DND-41 (cell line): ENCODE data around the gene KIF1C.

ENCODE experiments used
- ATAC-seq: fragments of 200-7000 bp; cut with Tn5 transposase; 3 replicates; pipeline ENCODE4 v1.9.1; 2021; ENCODE audit warnings: low read depth; ENCODE audit not compliant: insufficient read depth
- DNase-seq: peaks from one replicate; pipeline ENCODE4 v3.0.0-alpha.2; 2020
- H2AFZ ChIP-seq: 2 replicates; pipeline ENCODE4 v1.6.0; 2012; ENCODE audit warnings: low read depth, low read length
- H3K27ac ChIP-seq: 2 replicates; pipeline ENCODE4 v1.5.1; 2012; ENCODE audit warnings: low read length, inconsistent platforms
- H3K27me3 ChIP-seq: fragments of 200-600 bp; sonication (generic); 2 replicates; pipeline ENCODE4 v1.6.0; 2012; ENCODE audit warnings: low read length, mild to moderate bottlenecking, inconsistent platforms; ENCODE audit not compliant: insufficient read depth, poor library complexity
- H3K36me3 ChIP-seq: 2 replicates; pipeline ENCODE4 v1.5.1; 2012; ENCODE audit warnings: low read length, inconsistent platforms; ENCODE audit not compliant: insufficient read depth
- H3K4me1 ChIP-seq: 2 replicates; pipeline ENCODE4 v1.5.1; 2012; ENCODE audit warnings: mild to moderate bottlenecking, low read length; ENCODE audit not compliant: insufficient read depth
- H3K4me2 ChIP-seq: 2 replicates; pipeline ENCODE4 v1.6.0; 2012; ENCODE audit warnings: mild to moderate bottlenecking, moderate library complexity, low read length, inconsistent platforms; ENCODE audit not compliant: insufficient read depth
- H3K4me3 ChIP-seq, 2 experiments: fragments of 200-600 bp in 1 of 2; shearing (Covaris generic) in 1 of 2; 2 replicates each; pipeline ENCODE4 v1.5.1; 2012 to 2016; ENCODE audit warnings: inconsistent platforms in 2 of 2, low read length in 2 of 2, mild to moderate bottlenecking in 2 of 2, low read depth in 1 of 2, moderate library complexity in 1 of 2
- H3K79me2 ChIP-seq: 2 replicates; pipeline ENCODE4 v1.6.0; 2012; ENCODE audit warnings: low read length, inconsistent platforms; ENCODE audit not compliant: insufficient read depth
- H3K9ac ChIP-seq: 2 replicates; pipeline ENCODE4 v1.6.0; 2012; ENCODE audit warnings: low read depth, mild to moderate bottlenecking, inconsistent platforms, low read length, moderate library complexity
- H3K9me3 ChIP-seq: 2 replicates; pipeline ENCODE4 v1.5.1; 2012; ENCODE audit warnings: low read length, moderate library complexity, mild to moderate bottlenecking, inconsistent platforms; ENCODE audit not compliant: insufficient read depth, severe bottlenecking
- H4K20me1 ChIP-seq: 2 replicates; pipeline ENCODE4 v1.6.0; 2012; ENCODE audit warnings: low read length; ENCODE audit not compliant: insufficient read depth
- EZH2 ChIP-seq: IDR thresholded peaks from 3 replicates; pipeline ENCODE4 v1.6.1; 2012; ENCODE audit warnings: borderline replicate concordance, low read depth, mild to moderate bottlenecking, moderate library complexity, low read length, inconsistent platforms; ENCODE audit not compliant: severe bottlenecking
- TF ChIP-seq, protein P1 (sequence below): IDR thresholded peaks from 2 replicates; pipeline ENCODE4 v1.5.1; 2012; ENCODE audit warnings: borderline replicate concordance, low read length, moderate library complexity, mild to moderate bottlenecking; ENCODE audit not compliant: poor library complexity, severe bottlenecking; ENCODE audit errors: extremely low read depth

The KIF1C gene

DNA sequence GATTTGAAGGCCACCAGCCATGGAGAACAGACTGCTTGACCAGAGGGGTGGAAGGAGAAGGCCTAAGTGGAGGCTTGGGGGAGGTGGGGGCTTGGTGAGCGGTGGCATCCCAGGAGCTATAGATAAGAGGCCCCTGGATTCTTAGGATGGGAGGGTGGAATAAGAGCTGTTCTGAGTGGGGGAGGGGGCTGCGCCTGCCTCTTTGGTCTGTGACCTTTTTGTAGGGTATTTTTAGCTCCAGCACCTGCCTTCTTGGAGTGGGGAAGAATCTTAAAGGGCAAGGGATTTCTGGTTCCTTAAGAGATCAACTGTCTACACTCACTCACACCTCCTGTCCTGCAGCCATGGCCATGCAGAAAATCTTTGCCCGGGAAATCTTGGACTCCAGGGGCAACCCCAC is 46.3 kb upstream of the KIF1C start:
- peaks cover 29% of the 10 kb centered on the region for H3K4me1 ChIP-seq
- H3K27me3 ChIP-seq = no peaks in the 10 kb centered on the region
- peaks cover 29% of the 10 kb centered on the region for H3K79me2 ChIP-seq
- H3K9me3 ChIP-seq = no peaks in the 10 kb centered on the region
- H4K20me1 ChIP-seq = peaks cover 11% of the 10 kb centered on the region
- H3K27ac ChIP-seq = no peak overlapping the region
- ATAC-seq (no peak), DNase-seq (no peak)
- TF ChIP-seq EZH2 = no peak
- TF ChIP-seq, protein P1, sequence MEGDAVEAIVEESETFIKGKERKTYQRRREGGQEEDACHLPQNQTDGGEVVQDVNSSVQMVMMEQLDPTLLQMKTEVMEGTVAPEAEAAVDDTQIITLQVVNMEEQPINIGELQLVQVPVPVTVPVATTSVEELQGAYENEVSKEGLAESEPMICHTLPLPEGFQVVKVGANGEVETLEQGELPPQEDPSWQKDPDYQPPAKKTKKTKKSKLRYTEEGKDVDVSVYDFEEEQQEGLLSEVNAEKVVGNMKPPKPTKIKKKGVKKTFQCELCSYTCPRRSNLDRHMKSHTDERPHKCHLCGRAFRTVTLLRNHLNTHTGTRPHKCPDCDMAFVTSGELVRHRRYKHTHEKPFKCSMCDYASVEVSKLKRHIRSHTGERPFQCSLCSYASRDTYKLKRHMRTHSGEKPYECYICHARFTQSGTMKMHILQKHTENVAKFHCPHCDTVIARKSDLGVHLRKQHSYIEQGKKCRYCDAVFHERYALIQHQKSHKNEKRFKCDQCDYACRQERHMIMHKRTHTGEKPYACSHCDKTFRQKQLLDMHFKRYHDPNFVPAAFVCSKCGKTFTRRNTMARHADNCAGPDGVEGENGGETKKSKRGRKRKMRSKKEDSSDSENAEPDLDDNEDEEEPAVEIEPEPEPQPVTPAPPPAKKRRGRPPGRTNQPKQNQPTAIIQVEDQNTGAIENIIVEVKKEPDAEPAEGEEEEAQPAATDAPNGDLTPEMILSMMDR = no peak
- no peak overlapping the region for H2AFZ ChIP-seq
- H3K4me3 ChIP-seq = no peak overlapping the region
- peaks cover 17% of the 10 kb centered on the region for H3K36me3 ChIP-seq
- peak overlapping the region; percentile 98; the same call in 1 of the 2 replicates for H3K9ac ChIP-seq
- peak overlapping the region; percentile 93; the same call in 1 of the 2 replicates for H3K4me2 ChIP-seq

DNA sequence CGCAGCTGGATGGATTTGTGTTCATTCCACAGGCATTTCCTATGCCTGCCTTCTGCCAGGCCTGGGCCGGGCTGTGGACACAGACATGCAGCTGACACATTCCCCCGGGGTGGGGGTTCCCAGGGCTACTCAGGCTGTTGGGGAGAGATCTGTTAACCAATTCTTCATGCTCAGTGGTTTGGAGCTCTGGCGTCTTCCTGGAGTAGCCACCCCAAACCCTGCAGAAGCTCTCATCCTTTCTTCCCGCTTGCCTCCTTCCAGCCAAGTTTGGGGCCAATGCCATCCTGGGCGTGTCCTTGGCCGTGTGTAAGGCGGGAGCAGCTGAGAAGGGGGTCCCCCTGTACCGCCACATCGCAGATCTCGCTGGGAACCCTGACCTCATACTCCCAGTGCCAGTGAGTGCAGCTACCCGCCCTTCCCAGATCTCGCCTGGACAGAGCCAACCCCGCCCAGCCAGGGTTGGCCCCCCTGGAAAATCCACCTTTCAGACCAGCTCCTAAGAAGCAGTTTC is 44.2 kb upstream of the KIF1C start:
- no peaks in the 10 kb centered on the region for H3K27me3 ChIP-seq
- no peak overlapping the region for H3K9ac ChIP-seq
- no peak overlapping the region for H3K4me2 ChIP-seq
- peaks cover 21% of the 10 kb centered on the region for H3K4me1 ChIP-seq
- no peaks in the 10 kb centered on the region for H3K9me3 ChIP-seq
- H3K79me2 ChIP-seq = peaks cover 11% of the 10 kb centered on the region
- no peak overlapping the region for H3K27ac ChIP-seq
- H4K20me1 ChIP-seq = no peaks in the 10 kb centered on the region
- DNase-seq = no peak
- H2AFZ ChIP-seq = no peak overlapping the region
- no peak overlapping the region for H3K4me3 ChIP-seq
- TF ChIP-seq, protein P1 = no peak
- no peak for TF ChIP-seq EZH2
- ATAC-seq = no peak
- H3K36me3 ChIP-seq = peaks cover 3% of the 10 kb centered on the region; the same call in 1 of the 2 replicates

DNA sequence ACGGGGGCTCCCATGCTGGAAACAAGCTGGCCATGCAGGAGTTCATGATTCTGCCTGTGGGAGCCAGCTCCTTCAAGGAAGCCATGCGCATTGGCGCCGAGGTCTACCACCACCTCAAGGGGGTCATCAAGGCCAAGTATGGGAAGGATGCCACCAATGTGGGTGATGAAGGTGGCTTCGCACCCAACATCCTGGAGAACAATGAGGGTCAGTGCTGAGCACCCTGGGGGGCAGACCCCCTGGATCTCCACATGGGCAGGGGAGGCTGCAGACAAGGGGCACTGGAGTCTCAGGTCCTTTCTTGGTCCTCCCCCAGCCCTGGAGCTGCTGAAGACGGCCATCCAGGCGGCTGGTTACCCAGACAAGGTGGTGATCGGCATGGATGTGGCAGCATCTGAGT is 42.7 kb upstream of the KIF1C start:
- no peak for ATAC-seq
- no peaks in the 10 kb centered on the region for H3K9me3 ChIP-seq
- H3K4me2 ChIP-seq = no peak overlapping the region
- no peak overlapping the region for H2AFZ ChIP-seq
- no peak overlapping the region for H3K9ac ChIP-seq
- TF ChIP-seq EZH2 = no peak
- TF ChIP-seq, protein P1 = no peak
- no peak overlapping the region for H3K4me3 ChIP-seq
- no peaks in the 10 kb centered on the region for H4K20me1 ChIP-seq
- H3K36me3 ChIP-seq = peaks cover 9% of the 10 kb centered on the region; the same call in 1 of the 2 replicates
- H3K79me2 ChIP-seq = peaks cover 9% of the 10 kb centered on the region
- no peak for DNase-seq
- peaks cover 15% of the 10 kb centered on the region for H3K4me1 ChIP-seq
- H3K27ac ChIP-seq = no peak overlapping the region
- H3K27me3 ChIP-seq = no peaks in the 10 kb centered on the region
